Mesenchymal stem cell (in vitro differentiated cells and primary cell): Measurements from ENCODE around the gene PEX5L.

ENCODE experiments used
- DNase-seq: peaks from one replicate; pipeline ENCODE4 v3.0.0-alpha.2; 2013
- H2AFZ ChIP-seq: one replicate; pipeline ENCODE4 v1.6.1; 2013; ENCODE audit warnings: low read depth, mild to moderate bottlenecking, control low read depth, inconsistent platforms, low read length, moderate library complexity
- H2AK5ac ChIP-seq: 2 replicates; pipeline ENCODE4 v1.6.1; 2013; ENCODE audit warnings: low read length, moderate library complexity, mild to moderate bottlenecking, inconsistent platforms; ENCODE audit not compliant: severe bottlenecking
- H2BK120ac ChIP-seq: one replicate; pipeline ENCODE4 v1.6.1; 2013; ENCODE audit warnings: low read depth, mild to moderate bottlenecking, inconsistent platforms, low read length, moderate library complexity
- H2BK12ac ChIP-seq, 2 experiments: one replicate each; pipeline ENCODE4 v1.6.1; 2013; ENCODE audit warnings: inconsistent platforms in 2 of 2, low read length in 2 of 2, mild to moderate bottlenecking in 2 of 2, moderate library complexity in 2 of 2, control low read depth in 1 of 2
- H2BK15ac ChIP-seq: one replicate; pipeline ENCODE4 v1.6.1; 2013; ENCODE audit warnings: mild to moderate bottlenecking, low read depth, inconsistent platforms; ENCODE audit not compliant: poor library complexity, severe bottlenecking
- H2BK5ac ChIP-seq: 2 replicates; pipeline ENCODE4 v1.6.1; 2013; ENCODE audit warnings: low read depth, mild to moderate bottlenecking, low read length, control low read depth, inconsistent platforms; ENCODE audit not compliant: poor library complexity, severe bottlenecking
- H3K14ac ChIP-seq, 2 experiments: one replicate each; pipeline ENCODE4 v1.6.1; 2013; ENCODE audit warnings: inconsistent platforms in 2 of 2, low read length in 2 of 2, control low read depth in 1 of 2, mild to moderate bottlenecking in 1 of 2, moderate library complexity in 1 of 2
- H3K18ac ChIP-seq, 2 experiments: one replicate each; pipeline ENCODE4 v1.6.1; 2013; ENCODE audit warnings: inconsistent platforms in 2 of 2, low read length in 2 of 2, control low read depth in 1 of 2, low read depth in 1 of 2, mild to moderate bottlenecking in 1 of 2
- H3K23ac ChIP-seq, 2 experiments: one replicate each; pipeline ENCODE4 v1.6.1; 2013; ENCODE audit warnings: inconsistent platforms in 2 of 2, low read length in 2 of 2, mild to moderate bottlenecking in 2 of 2, moderate library complexity in 2 of 2, control low read depth in 1 of 2
- H3K27ac ChIP-seq: 2 replicates; pipeline ENCODE4 v1.5.1; 2013; ENCODE audit warnings: mild to moderate bottlenecking, moderate library complexity, low read length, control low read depth, inconsistent platforms; ENCODE audit not compliant: poor library complexity, severe bottlenecking
- H3K27me3 ChIP-seq, 2 experiments: 2 replicates each; pipeline versions ENCODE4 v1.6.1 to v1.7.0; 2013; ENCODE audit warnings: low read length in 2 of 2, mild to moderate bottlenecking in 2 of 2, moderate library complexity in 2 of 2, control low read depth in 1 of 2, inconsistent platforms in 1 of 2; ENCODE audit not compliant: control insufficient read depth in 1 of 2, insufficient read depth in 1 of 2
- H3K36me3 ChIP-seq, 2 experiments: 2 replicates each; pipeline versions ENCODE4 v1.6.1 to v1.7.0; 2013; ENCODE audit warnings: low read length in 2 of 2, control low read depth in 1 of 2, inconsistent platforms in 1 of 2, low read depth in 1 of 2, mild to moderate bottlenecking in 1 of 2; ENCODE audit not compliant: insufficient read depth in 2 of 2, control insufficient read depth in 1 of 2
- H3K4ac ChIP-seq, 2 experiments: one replicate each; pipeline ENCODE4 v1.6.1; 2013; ENCODE audit warnings: inconsistent platforms in 2 of 2, low read length in 2 of 2, mild to moderate bottlenecking in 2 of 2, moderate library complexity in 2 of 2, control low read depth in 1 of 2, low read depth in 1 of 2
- H3K4me1 ChIP-seq: 2 replicates; pipeline ENCODE4 v1.6.1; 2013; ENCODE audit warnings: low read depth, low read length, control low read depth; ENCODE audit not compliant: control insufficient read depth, insufficient read depth
- H3K4me2 ChIP-seq: 2 replicates; pipeline ENCODE4 v1.6.1; 2013; ENCODE audit warnings: low read length, mild to moderate bottlenecking, inconsistent platforms; ENCODE audit not compliant: poor library complexity, severe bottlenecking
- H3K4me3 ChIP-seq, 2 experiments: 2 replicates each; pipeline versions ENCODE4 v1.5.1 to v1.7.0; 2013; ENCODE audit warnings: low read length in 2 of 2, mild to moderate bottlenecking in 2 of 2, control low read depth in 1 of 2, low read depth in 1 of 2; ENCODE audit not compliant: insufficient read depth in 1 of 2
- H3K79me1 ChIP-seq: replicated peaks from 2 replicates; pipeline ENCODE4 v1.6.1; 2013; ENCODE audit warnings: mild to moderate bottlenecking, control low read depth, low read length, inconsistent platforms; ENCODE audit not compliant: poor library complexity, severe bottlenecking
- H3K9ac ChIP-seq: 2 replicates; pipeline ENCODE4 v1.7.0; 2013; ENCODE audit warnings: mild to moderate bottlenecking, low read length, moderate library complexity
- H3K9me3 ChIP-seq: 2 replicates; pipeline ENCODE4 v1.7.0; 2013; ENCODE audit warnings: mild to moderate bottlenecking, low read length; ENCODE audit not compliant: control insufficient read depth
- H4K8ac ChIP-seq: one replicate; pipeline ENCODE4 v1.6.1; 2013; ENCODE audit warnings: inconsistent platforms, mild to moderate bottlenecking, low read length, moderate library complexity
- H4K91ac ChIP-seq: one replicate; pipeline ENCODE4 v1.6.1; 2013; ENCODE audit warnings: mild to moderate bottlenecking, low read length, inconsistent platforms
- WGBS: methylation state at CpG from one replicate; pipeline ENCODE4 v1.1.7; 2013; ENCODE audit warnings: mixed read lengths; 5-methylcytosine and 5-hydroxymethylcytosine counted together

Gene PEX5L

GRCh38 chr3:179806177-179806576 is 230.6 kb downstream of the PEX5L start:
- no peaks in the 10 kb centered on the region for H3K4me1 ChIP-seq
- no peak overlapping the region for H2BK5ac ChIP-seq
- H2BK15ac ChIP-seq, result no peak overlapping the region
- H3K14ac ChIP-seq, result no peak overlapping the region
- H3K79me1 ChIP-seq, result no peaks in the 10 kb centered on the region
- peak overlapping the region; percentile 43 for H3K9ac ChIP-seq
- H2BK120ac ChIP-seq, result no peak overlapping the region
- H3K27me3 ChIP-seq, result no peaks in the 10 kb centered on the region
- no peak for DNase-seq
- H3K23ac ChIP-seq, result no peak overlapping the region
- H3K4me2 ChIP-seq, result no peak overlapping the region
- 96% methylated on average over 4 of the region's 5 CpGs for WGBS
- no peak overlapping the region for H3K4ac ChIP-seq
- no peaks in the 10 kb centered on the region for H3K9me3 ChIP-seq
- no peak overlapping the region for H2AK5ac ChIP-seq
- H2AFZ ChIP-seq, result no peak overlapping the region
- no peak overlapping the region for H4K91ac ChIP-seq
- no peak overlapping the region for H4K8ac ChIP-seq
- H3K18ac ChIP-seq, result no peak overlapping the region
- H3K27ac ChIP-seq, result no peak overlapping the region
- no peak overlapping the region for H2BK12ac ChIP-seq
- H3K36me3 ChIP-seq, result no peaks in the 10 kb centered on the region
- no peak overlapping the region for H3K4me3 ChIP-seq

- Histone ChIP-seq H3K79me1 (no peaks in the 10 kb centered on the region), H3K18ac (no peak overlapping the region), H2AFZ (no peak overlapping the region), H3K9me3 (no peaks in the 10 kb centered on the region), H2BK12ac (no peak overlapping the region), H3K4ac (no peak overlapping the region), H3K14ac (no peak overlapping the region), H3K4me1 (no peaks in the 10 kb centered on the region), H3K9ac (peak overlapping the region; percentile 50), H2BK120ac (no peak overlapping the region), H4K8ac (no peak overlapping the region), H3K36me3 (no peaks in the 10 kb centered on the region), H3K27me3 (no peaks in the 10 kb centered on the region), H3K4me2 (no peak overlapping the region), H3K4me3 (no peak overlapping the region), H3K27ac (no peak overlapping the region), H2AK5ac (no peak overlapping the region), H2BK15ac (no peak overlapping the region), H3K23ac (no peak overlapping the region), H2BK5ac (no peak overlapping the region), H4K91ac (no peak overlapping the region)
- 95% methylated on average over 2 of the region's 4 CpGs for WGBS
- no peak for DNase-seq
These were observed 234.9 kb downstream of the PEX5L start for GRCh38 chr3:179801856-179802255.

- no peak overlapping the region for H3K27ac ChIP-seq
- H4K8ac ChIP-seq, result no peak overlapping the region
- no peak overlapping the region for H3K4ac ChIP-seq
- no peak overlapping the region for H2BK12ac ChIP-seq
- DNase-seq, result peak; percentile 96
- no peaks in the 10 kb centered on the region for H3K9me3 ChIP-seq
- no peak overlapping the region for H3K18ac ChIP-seq
- no peaks in the 10 kb centered on the region for H3K79me1 ChIP-seq
- H3K23ac ChIP-seq, result no peak overlapping the region
- H2AFZ ChIP-seq, result no peak overlapping the region
- no peaks in the 10 kb centered on the region for H3K36me3 ChIP-seq
- H3K4me1 ChIP-seq, result no peaks in the 10 kb centered on the region
- H3K14ac ChIP-seq, result no peak overlapping the region
- no peak overlapping the region for H3K4me3 ChIP-seq
- H2AK5ac ChIP-seq, result no peak overlapping the region
- H2BK15ac ChIP-seq, result no peak overlapping the region
- H4K91ac ChIP-seq, result no peak overlapping the region
- no peak overlapping the region for H2BK120ac ChIP-seq
- no peak overlapping the region for H2BK5ac ChIP-seq
- no peak overlapping the region for H3K4me2 ChIP-seq
- H3K9ac ChIP-seq, result peak overlapping the region; percentile 50
- no peaks in the 10 kb centered on the region for H3K27me3 ChIP-seq
These were observed 235.5 kb downstream of the PEX5L start for GRCh38 chr3:179801263-179801662.

GRCh38 chr3:179797192-179797591 is 239.5 kb downstream of the PEX5L start:
- no peak overlapping the region for H3K4ac ChIP-seq
- H3K4me2 ChIP-seq, result no peak overlapping the region
- H3K9ac ChIP-seq, result no peak overlapping the region

More at GRCh38 chr3:179797192-179797591, 239.5 kb downstream of the PEX5L start:
- Histone ChIP-seq H2BK15ac (no peak overlapping the region), H3K23ac (no peak overlapping the region), H3K27ac (no peak overlapping the region), H3K27me3 (no peaks in the 10 kb centered on the region), H3K36me3 (no peaks in the 10 kb centered on the region), H2AFZ (no peak overlapping the region), H2AK5ac (no peak overlapping the region), H2BK5ac (no peak overlapping the region), H3K4me1 (no peaks in the 10 kb centered on the region), H2BK120ac (no peak overlapping the region), H3K4me3 (no peak overlapping the region), H3K18ac (no peak overlapping the region), H4K8ac (no peak overlapping the region), H3K79me1 (no peaks in the 10 kb centered on the region), H3K9me3 (no peaks in the 10 kb centered on the region), H3K14ac (no peak overlapping the region), H2BK12ac (no peak overlapping the region), H4K91ac (no peak overlapping the region)
- no CpG with 5 or more reads among the region's 1 CpG for WGBS
- DNase-seq, result no peak
